AG04449 (cell line): Measurements from ENCODE around the gene GRIK1.
A peak's percentile ranks its signal among the peaks of the same experiment; 100 is the strongest.

ENCODE experiments used
- CTCF ChIA-PET: fragments of 350-600 bp; formaldehyde crosslinking; extraction: SDS; loops from one replicate; lab custom pipeline; 2021; ENCODE audit warnings: antibody characterized with exemption; lab: Yijun Ruan, JAX
- POLR2A ChIA-PET: fragments of 400-600, 350-600 bp; formaldehyde crosslinking; extraction: SDS; loops from one replicate; lab custom pipeline; 2020; ENCODE audit warnings: antibody characterized with exemption, inconsistent platforms; lab: Yijun Ruan, JAX
- DNase-seq: peaks from one replicate; pipeline ENCODE4 v3.0.0-alpha.2; 2010; ENCODE audit warnings: low read depth, low spot score
- H3K4me3 ChIP-seq: 2 replicates; pipeline ENCODE4 v1.5.1; 2011; ENCODE audit warnings: low read depth, mild to moderate bottlenecking, control low read depth, low read length
- CTCF ChIP-seq: IDR thresholded peaks from one replicate; pipeline ENCODE4 v1.5.1; 2011; ENCODE audit warnings: mild to moderate bottlenecking, moderate library complexity, low read length, control low read depth, inconsistent platforms; ENCODE audit not compliant: insufficient read depth; ENCODE audit errors: missing control alignments

GRIK1 gene

DNA sequence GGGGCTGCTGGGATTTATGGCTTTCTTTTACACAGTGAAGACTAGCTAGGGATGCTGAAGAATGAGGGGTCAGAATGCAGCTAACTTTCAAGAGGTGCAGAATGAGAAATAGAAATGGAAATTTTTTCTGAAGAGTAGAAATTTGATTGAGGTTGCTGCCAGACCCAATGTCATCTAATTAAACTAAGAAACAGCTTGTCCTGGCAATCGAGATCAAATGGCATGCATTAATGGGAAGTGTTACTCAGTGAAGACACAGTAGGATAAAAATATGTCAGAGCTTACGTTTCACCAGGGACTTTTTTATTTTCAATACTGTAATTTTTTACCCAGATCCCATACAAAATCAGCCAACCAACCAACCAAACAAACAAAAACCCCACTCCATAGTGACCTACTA is 306.0 kb downstream of the GRIK1 start:
- no peak overlapping the region for H3K4me3 ChIP-seq
- ChIA-PET CTCF (no interaction called here), POLR2A (no interaction called here)
- DNase-seq = no peak
- TF ChIP-seq CTCF = no peak

DNA sequence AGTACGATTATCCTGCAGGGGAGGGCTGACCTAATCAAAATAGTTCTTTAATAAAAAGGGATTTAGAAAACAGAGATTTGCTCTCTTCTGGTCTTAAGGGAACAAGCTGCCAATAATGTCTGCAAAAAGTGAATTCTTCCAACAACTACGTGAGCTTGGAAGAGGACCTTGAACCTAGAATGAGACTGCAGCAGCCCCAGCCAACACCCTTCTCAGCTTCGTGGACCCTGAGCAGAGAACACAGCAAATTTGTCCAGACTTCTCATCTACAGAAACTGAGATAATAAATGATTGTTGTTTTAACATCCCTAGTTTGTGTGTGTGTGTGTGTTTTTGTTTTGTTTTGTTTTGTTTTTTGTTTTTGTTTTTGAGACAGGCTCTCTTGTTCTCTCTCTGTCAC is 309.4 kb downstream of the GRIK1 start:
- no peak for TF ChIP-seq CTCF
- no peak overlapping the region for H3K4me3 ChIP-seq
- ChIA-PET POLR2A (no interaction called here), CTCF (no interaction called here)
- no peak for DNase-seq

- POLR2A ChIA-PET = no interaction called here
- CTCF ChIA-PET = interaction anchor here (0.9 kb wide), 1 partner anchor 11 kb away, joined by 3 read pairs; no protein-coding TSS in a partner anchor
- no peak overlapping the region for H3K4me3 ChIP-seq
- DNase-seq = no peak
- TF ChIP-seq CTCF = no peak
Observed at GRCh38 chr21:29627905-29628304, 311.9 kb downstream of the GRIK1 start.

- POLR2A ChIA-PET = no interaction called here
- H3K4me3 ChIP-seq = no peak overlapping the region
- no peak for TF ChIP-seq CTCF
- CTCF ChIA-PET = no interaction called here
- peak; percentile 60 for DNase-seq
Observed at GRCh38 chr21:29626801-29627470, 312.9 kb downstream of the GRIK1 start.

GRCh38 chr21:29625990-29626389 is 313.8 kb downstream of the GRIK1 start:
- POLR2A ChIA-PET = no interaction called here
- DNase-seq = no peak
- no peak for TF ChIP-seq CTCF
- H3K4me3 ChIP-seq = no peak overlapping the region
- CTCF ChIA-PET = no interaction called here

GRCh38 chr21:29624776-29625175 is 315.0 kb downstream of the GRIK1 start:
- POLR2A ChIA-PET = no interaction called here
- CTCF ChIA-PET = no interaction called here
- H3K4me3 ChIP-seq = no peak overlapping the region
- DNase-seq = no peak
- no peak for TF ChIP-seq CTCF
